HCT116 (cell line): ENCODE results near the gene RASL10A. TPM values are rescaled to one million over a fixed set of nuclear protein-coding genes. Genes with fewer than 3 reads are reported as not detected.

ENCODE experiments used
- ATAC-seq: fragments of 200-7000 bp; cut with Tn5 transposase; 2 replicates; pipeline ENCODE4 v1.9.1; 2020; ENCODE audit warnings: mild to moderate bottlenecking, moderate library complexity
- BruUV-seq: library from RNA; stranded (reverse); fragments of 400-500 nt; replicated peaks from 2 replicates; lab custom pipeline; 2021; lab: Mats Ljungman, UMichigan
- CTCF ChIA-PET: fragments of 300-600 bp; sonication (Branson Sonifier 250); formaldehyde crosslinking; loops from one replicate; lab custom pipeline; 2021; ENCODE audit warnings: antibody characterized with exemption; lab: Charles Lee
- POLR2A ChIA-PET: fragments of 300-600, 350-600 bp; sonication (Branson Sonifier 250); formaldehyde crosslinking; loops from one replicate; lab custom pipeline; 2021; ENCODE audit warnings: antibody characterized with exemption; lab: Charles Lee
- RAD21 ChIA-PET, 2 experiments: fragments of 300-600 bp; sonication (Branson Sonifier 250); formaldehyde crosslinking; loops; one replicate each; lab custom pipeline; 2023; ENCODE audit warnings: low total read pairs in 2 of 2; ENCODE audit not compliant: uncharacterized antibody in 2 of 2, unreplicated experiment in 2 of 2, low non-redundant PET in 1 of 2; lab: Charles Lee
- DNase-seq: peaks from one replicate; pipeline ENCODE4 v3.0.0-alpha.2; 2010; ENCODE audit warnings: low read depth, low spot score
- H2AFZ ChIP-seq: fragments of 200-600 bp; shearing (Covaris generic), sonication (generic); 2 replicates; pipeline ENCODE4 v1.6.1; 2017; ENCODE audit warnings: low read depth, mixed run types, mixed read lengths, antibody characterized with exemption, low read length; ENCODE audit not compliant: poor library complexity, severe bottlenecking
- H3K27ac ChIP-seq: 2 replicates; pipeline ENCODE4 v1.5.1; 2012; ENCODE audit warnings: low read depth, low read length
- H3K27me3 ChIP-seq: fragments of 200-600 bp; sonication (generic); 2 replicates; pipeline ENCODE4 v1.6.1; 2016; ENCODE audit warnings: mixed run types, low read length, mixed read lengths; ENCODE audit not compliant: insufficient read depth
- H3K36me3 ChIP-seq, 2 experiments: fragments of 200-500 bp in 1 of 2; fragments of 200-600 bp in 1 of 2; sonication (Bioruptor generic) in 1 of 2; sonication (generic) in 1 of 2; 2 replicates each; pipeline versions ENCODE4 v1.5.1 to v1.6.1; 2014 to 2016; ENCODE audit warnings: low read length in 2 of 2, inconsistent platforms in 1 of 2, mixed read lengths in 1 of 2, mixed run types in 1 of 2; ENCODE audit not compliant: insufficient read depth in 2 of 2, control insufficient read depth in 1 of 2
- H3K4me1 ChIP-seq, 2 experiments: fragments of 200-600 bp in 1 of 2; sonication (generic) in 1 of 2; 2 replicates each; pipeline versions ENCODE4 v1.5.1 to v1.6.1; 2012 to 2017; ENCODE audit warnings: low read length in 2 of 2, inconsistent platforms in 1 of 2, mild to moderate bottlenecking in 1 of 2, mixed read lengths in 1 of 2, mixed run types in 1 of 2, moderate library complexity in 1 of 2; ENCODE audit not compliant: insufficient read depth in 2 of 2, control insufficient read depth in 1 of 2
- H3K4me2 ChIP-seq: fragments of 200-600 bp; sonication (generic); 2 replicates; pipeline ENCODE4 v1.6.1; 2017; ENCODE audit warnings: mixed run types, low read length, mixed read lengths
- H3K4me3 ChIP-seq, 2 experiments: fragments of 200-600 bp in 1 of 2; sonication (generic) in 1 of 2; replicated peaks in 1 of 2; 2 replicates each; pipeline ENCODE4 v1.5.1; 2011 to 2016; ENCODE audit warnings: low read length in 2 of 2, control low read depth in 1 of 2, low read depth in 1 of 2, mild to moderate bottlenecking in 1 of 2, mixed read lengths in 1 of 2, mixed run types in 1 of 2
- H3K79me2 ChIP-seq: fragments of 200-600 bp; sonication (generic); 2 replicates; pipeline ENCODE4 v1.6.1; 2017; ENCODE audit warnings: mild to moderate bottlenecking, mixed run types, low read length, moderate library complexity, mixed read lengths; ENCODE audit not compliant: insufficient read depth
- H3K9ac ChIP-seq: fragments of 200-600 bp; sonication (generic); 2 replicates; pipeline ENCODE4 v1.6.1; 2016; ENCODE audit warnings: low read length, mixed read lengths
- H3K9me2 ChIP-seq: fragments of 200-600 bp; sonication (generic), shearing (Covaris generic); 2 replicates; pipeline ENCODE4 v1.6.1; 2017; ENCODE audit warnings: mixed run types, mild to moderate bottlenecking, moderate library complexity; ENCODE audit not compliant: insufficient read depth
- H3K9me3 ChIP-seq, 2 experiments: fragments of 200-500 bp in 1 of 2; fragments of 200-600 bp in 1 of 2; sonication (Bioruptor generic) in 1 of 2; sonication (generic) in 1 of 2; 2 replicates each; pipeline ENCODE4 v1.6.1; 2014 to 2017; ENCODE audit warnings: low read length in 2 of 2, mixed read lengths in 2 of 2, inconsistent platforms in 1 of 2, low read depth in 1 of 2, mild to moderate bottlenecking in 1 of 2, mixed run types in 1 of 2, moderate library complexity in 1 of 2; ENCODE audit not compliant: control insufficient read depth in 1 of 2, insufficient read depth in 1 of 2
- H4K20me1 ChIP-seq: fragments of 200-600 bp; sonication (generic), shearing (Covaris generic); 2 replicates; pipeline ENCODE4 v1.6.1; 2017; ENCODE audit warnings: mixed run types, mild to moderate bottlenecking, moderate library complexity; ENCODE audit not compliant: insufficient read depth
- CBX3 ChIP-seq: IDR thresholded peaks from 2 replicates; pipeline ENCODE4 v1.6.1; 2012; ENCODE audit warnings: low read depth
- CEBPB ChIP-seq: IDR thresholded peaks from 2 replicates; pipeline ENCODE4 v1.6.1; 2012; ENCODE audit warnings: low read depth
- EGR1 ChIP-seq: IDR thresholded peaks from 2 replicates; pipeline ENCODE4 v1.6.1; 2012; ENCODE audit warnings: low read depth
- ELF1 ChIP-seq: IDR thresholded peaks from 2 replicates; pipeline ENCODE4 v1.6.1; 2012; ENCODE audit warnings: low read depth, borderline replicate concordance
- EZH2 ChIP-seq: fragments of 200-600 bp; sonication (generic); IDR thresholded peaks from 2 replicates; pipeline ENCODE4 v1.6.1; 2017; ENCODE audit warnings: antibody characterized with exemption, mixed run types
- EZH2phosphoT487 ChIP-seq: fragments of 200-600 bp; IDR thresholded peaks from 2 replicates; pipeline ENCODE4 v1.6.1; 2018; ENCODE audit warnings: antibody characterized with exemption, borderline replicate concordance
- FOSL1 ChIP-seq: IDR thresholded peaks from 2 replicates; pipeline ENCODE4 v1.6.1; 2012; ENCODE audit warnings: low read depth
- JUND ChIP-seq: IDR thresholded peaks from 2 replicates; pipeline ENCODE4 v1.6.1; 2012
- POLR2A ChIP-seq: IDR thresholded peaks from 2 replicates; pipeline ENCODE4 v1.7.0; 2011; ENCODE audit warnings: borderline replicate concordance; ENCODE audit not compliant: insufficient read depth, insufficient read length; ENCODE audit errors: extremely low read depth
- POLR2AphosphoS5 ChIP-seq: IDR thresholded peaks from 2 replicates; pipeline ENCODE4 v1.6.1; 2011; ENCODE audit warnings: mild to moderate bottlenecking, low read depth, low read length, moderate library complexity
- RAD21 ChIP-seq: IDR thresholded peaks from 2 replicates; pipeline ENCODE4 v1.6.1; 2012; ENCODE audit warnings: low read depth, mild to moderate bottlenecking
- SIN3A ChIP-seq: IDR thresholded peaks from 2 replicates; pipeline ENCODE4 v1.6.1; 2012; ENCODE audit warnings: low read depth
- SP1 ChIP-seq: IDR thresholded peaks from 2 replicates; pipeline ENCODE4 v1.6.1; 2012; ENCODE audit warnings: low read depth
- SRF ChIP-seq: IDR thresholded peaks from 2 replicates; pipeline ENCODE4 v1.6.1; 2012; ENCODE audit warnings: low read depth
- TCF7L2 ChIP-seq: IDR thresholded peaks from 2 replicates; pipeline ENCODE4 v1.7.0; 2011; ENCODE audit warnings: borderline replicate concordance, inconsistent platforms; ENCODE audit not compliant: insufficient read depth, insufficient read length; ENCODE audit errors: extremely low read depth
- ZNF274 ChIP-seq: fragments of 200-500 bp; sonication (Bioruptor generic); IDR thresholded peaks from 2 replicates; pipeline ENCODE4 v1.6.1; 2014; ENCODE audit warnings: mild to moderate bottlenecking, low read depth, low read length, inconsistent platforms
- intact Hi-C: fragments of 100-400 bp; cut with micrococcal nuclease; formaldehyde crosslinking; loops from 2 replicates; pipeline ENCODE4 v1.10.0; 2022
- total RNA-seq: library from RNA; stranded (reverse); gene quantifications from one replicate; pipeline ENCODE4 v1.2.1, GENCODE V29; 2021; ENCODE audit not compliant: unreplicated experiment
- TF ChIP-seq, protein P1 (sequence below): IDR thresholded peaks from 2 replicates; pipeline ENCODE4 v1.6.1; 2012
- TF ChIP-seq, protein P2 (sequence below): IDR thresholded peaks from 2 replicates; pipeline ENCODE4 v1.6.1; 2011; ENCODE audit warnings: mild to moderate bottlenecking, low read length, moderate library complexity; ENCODE audit not compliant: insufficient replicate concordance; ENCODE audit errors: extremely low read depth
- TF ChIP-seq, protein P3 (sequence below): IDR thresholded peaks from 2 replicates; pipeline ENCODE4 v1.6.1; 2012
- TF ChIP-seq, protein P4 (sequence below), 3 experiments: fragments of 200-600 bp in 1 of 3; sonication (generic) in 1 of 3; IDR thresholded peaks in 2 of 3; conservative IDR thresholded peaks in 1 of 3; 2 replicates each; pipeline ENCODE4 v1.5.1; 2012 to 2017; ENCODE audit warnings: low read depth in 2 of 3, low read length in 2 of 3, antibody characterized with exemption in 1 of 3, borderline replicate concordance in 1 of 3, control low read depth in 1 of 3, mild to moderate bottlenecking in 1 of 3, mixed read lengths in 1 of 3, mixed run types in 1 of 3, moderate library complexity in 1 of 3; ENCODE audit not compliant: insufficient read depth in 1 of 3

RASL10A gene
- total RNA-seq, 1 experiment from 2014 or later = 0.96 TPM

DNA sequence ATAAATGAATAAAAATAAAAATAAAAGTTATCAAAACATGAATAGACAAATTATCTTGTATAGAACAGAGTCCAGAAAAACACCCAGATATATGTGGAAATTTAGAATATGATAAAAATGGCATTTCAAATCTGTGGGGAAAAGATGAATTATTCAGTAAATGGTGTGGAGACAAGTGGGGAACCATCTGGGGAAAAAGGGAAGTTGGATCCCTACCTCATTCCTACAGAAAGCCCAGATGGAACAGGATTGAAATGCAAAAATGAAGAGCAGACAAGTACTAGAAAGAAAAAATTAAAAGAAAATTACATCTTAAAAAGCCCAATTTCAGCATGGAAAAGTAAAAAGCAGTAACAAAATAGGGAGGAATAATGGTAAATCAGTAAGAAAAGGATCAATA, 8.1 kb upstream of the RASL10A start:
- no peak overlapping the region for H3K27ac ChIP-seq
- ATAC-seq (no peak), DNase-seq (no peak)
- H3K4me1 ChIP-seq = peaks cover 0 to 7% of the 10 kb centered on the region in 2 experiments; a peak in 2 of 4 replicates
- CTCF ChIA-PET = no interaction called here
- no peak overlapping the region for H3K4me3 ChIP-seq
- H4K20me1 ChIP-seq = no peaks in the 10 kb centered on the region
- 0 out of 4 replicates have a peak, but pooled peaks cover 0 to 5% of the 10 kb centered on the region in 2 experiments for H3K36me3 ChIP-seq
- no peak overlapping the region for H2AFZ ChIP-seq
- H3K9ac ChIP-seq = no peak overlapping the region
- H3K9me2 ChIP-seq = no peaks in the 10 kb centered on the region
- no peaks in the 10 kb centered on the region for H3K9me3 ChIP-seq
- BruUV-seq = no TSS peak
- TF ChIP-seq EZH2 = no peak
- no peak for TF ChIP-seq ZNF274
- no peak for TF ChIP-seq ELF1
- TF ChIP-seq EZH2phosphoT487 = no peak
- TF ChIP-seq, protein P1, sequence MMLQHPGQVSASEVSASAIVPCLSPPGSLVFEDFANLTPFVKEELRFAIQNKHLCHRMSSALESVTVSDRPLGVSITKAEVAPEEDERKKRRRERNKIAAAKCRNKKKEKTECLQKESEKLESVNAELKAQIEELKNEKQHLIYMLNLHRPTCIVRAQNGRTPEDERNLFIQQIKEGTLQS = no peak
- TF ChIP-seq TCF7L2 = no peak
- TF ChIP-seq POLR2AphosphoS5 = no peak
- no peak for TF ChIP-seq CEBPB
- TF ChIP-seq JUND = no peak
- no peak for TF ChIP-seq SP1
- TF ChIP-seq RAD21 = no peak
- TF ChIP-seq, protein P2, sequence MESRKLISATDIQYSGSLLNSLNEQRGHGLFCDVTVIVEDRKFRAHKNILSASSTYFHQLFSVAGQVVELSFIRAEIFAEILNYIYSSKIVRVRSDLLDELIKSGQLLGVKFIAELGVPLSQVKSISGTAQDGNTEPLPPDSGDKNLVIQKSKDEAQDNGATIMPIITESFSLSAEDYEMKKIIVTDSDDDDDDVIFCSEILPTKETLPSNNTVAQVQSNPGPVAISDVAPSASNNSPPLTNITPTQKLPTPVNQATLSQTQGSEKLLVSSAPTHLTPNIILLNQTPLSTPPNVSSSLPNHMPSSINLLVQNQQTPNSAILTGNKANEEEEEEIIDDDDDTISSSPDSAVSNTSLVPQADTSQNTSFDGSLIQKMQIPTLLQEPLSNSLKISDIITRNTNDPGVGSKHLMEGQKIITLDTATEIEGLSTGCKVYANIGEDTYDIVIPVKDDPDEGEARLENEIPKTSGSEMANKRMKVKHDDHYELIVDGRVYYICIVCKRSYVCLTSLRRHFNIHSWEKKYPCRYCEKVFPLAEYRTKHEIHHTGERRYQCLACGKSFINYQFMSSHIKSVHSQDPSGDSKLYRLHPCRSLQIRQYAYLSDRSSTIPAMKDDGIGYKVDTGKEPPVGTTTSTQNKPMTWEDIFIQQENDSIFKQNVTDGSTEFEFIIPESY = no peak
- no peak for TF ChIP-seq CBX3
- TF ChIP-seq SIN3A = no peak
- no peak for TF ChIP-seq POLR2A
- TF ChIP-seq, protein P3, sequence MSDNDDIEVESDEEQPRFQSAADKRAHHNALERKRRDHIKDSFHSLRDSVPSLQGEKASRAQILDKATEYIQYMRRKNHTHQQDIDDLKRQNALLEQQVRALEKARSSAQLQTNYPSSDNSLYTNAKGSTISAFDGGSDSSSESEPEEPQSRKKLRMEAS = no peak
- no peak for TF ChIP-seq EGR1
- TF ChIP-seq FOSL1 = no peak
- TF ChIP-seq SRF = no peak
- TF ChIP-seq, protein P4, sequence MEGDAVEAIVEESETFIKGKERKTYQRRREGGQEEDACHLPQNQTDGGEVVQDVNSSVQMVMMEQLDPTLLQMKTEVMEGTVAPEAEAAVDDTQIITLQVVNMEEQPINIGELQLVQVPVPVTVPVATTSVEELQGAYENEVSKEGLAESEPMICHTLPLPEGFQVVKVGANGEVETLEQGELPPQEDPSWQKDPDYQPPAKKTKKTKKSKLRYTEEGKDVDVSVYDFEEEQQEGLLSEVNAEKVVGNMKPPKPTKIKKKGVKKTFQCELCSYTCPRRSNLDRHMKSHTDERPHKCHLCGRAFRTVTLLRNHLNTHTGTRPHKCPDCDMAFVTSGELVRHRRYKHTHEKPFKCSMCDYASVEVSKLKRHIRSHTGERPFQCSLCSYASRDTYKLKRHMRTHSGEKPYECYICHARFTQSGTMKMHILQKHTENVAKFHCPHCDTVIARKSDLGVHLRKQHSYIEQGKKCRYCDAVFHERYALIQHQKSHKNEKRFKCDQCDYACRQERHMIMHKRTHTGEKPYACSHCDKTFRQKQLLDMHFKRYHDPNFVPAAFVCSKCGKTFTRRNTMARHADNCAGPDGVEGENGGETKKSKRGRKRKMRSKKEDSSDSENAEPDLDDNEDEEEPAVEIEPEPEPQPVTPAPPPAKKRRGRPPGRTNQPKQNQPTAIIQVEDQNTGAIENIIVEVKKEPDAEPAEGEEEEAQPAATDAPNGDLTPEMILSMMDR (IDR thresholded peaks at IDR 0.05 in 2 of 3, conservative IDR thresholded peaks at IDR 0.05 in 1 of 3; ENCODE audit: borderline replicate concordance in 1 of 3, insufficient read depth in 1 of 3, low read depth in 2 of 3, low read length in 2 of 3) = no peak
- TF ChIP-seq, all 23 proteins: peak for 0
- no peak overlapping the region for H3K4me2 ChIP-seq
- no peaks in the 10 kb centered on the region for H3K27me3 ChIP-seq
- ChIA-PET RAD21 (interaction anchor here in 1 of 2 experiments (0.7 kb wide), 1 partner anchor 78 kb away, joined by 4 read pairs; no protein-coding TSS in a partner anchor), POLR2A (no interaction called here)
- intact Hi-C loops = no loop called here
- no peaks in the 10 kb centered on the region for H3K79me2 ChIP-seq
